Parathyroid adenoma (tissue), 2 donors: Measurements from ENCODE around the gene SORCS3.

Experiments used
- H2AFZ ChIP-seq: fragments of 300-600 bp; sonication (generic); one replicate; pipeline ENCODE4 v1.7.0; 2017; ENCODE audit warnings: antibody characterized with exemption, mild to moderate bottlenecking
- H3K27ac ChIP-seq: fragments of 300-600 bp; sonication (generic); one replicate; pipeline ENCODE4 v1.7.0; 2017
- H3K27me3 ChIP-seq: fragments of 300-600 bp; sonication (generic); one replicate; pipeline ENCODE4 v1.7.0; 2017; ENCODE audit warnings: low read length; ENCODE audit not compliant: control insufficient read depth, insufficient read depth
- H3K36me3 ChIP-seq: fragments of 300-600 bp; sonication (generic); one replicate; pipeline ENCODE4 v1.7.0; 2017; ENCODE audit warnings: low read length; ENCODE audit not compliant: control insufficient read depth, insufficient read depth
- H3K4me1 ChIP-seq: fragments of 300-600 bp; sonication (generic); one replicate; pipeline ENCODE4 v1.7.0; 2017; ENCODE audit warnings: control low read depth
- H3K4me2 ChIP-seq: fragments of 300-600 bp; sonication (generic); one replicate; pipeline ENCODE4 v1.7.0; 2017; ENCODE audit warnings: low read length
- H3K4me3 ChIP-seq: fragments of 300-600 bp; sonication (generic); one replicate; pipeline ENCODE4 v1.7.0; 2017; ENCODE audit warnings: low read depth, low read length
- H3K79me2 ChIP-seq: fragments of 300-600 bp; sonication (generic); one replicate; pipeline ENCODE4 v1.7.0; 2017; ENCODE audit warnings: control low read depth
- H3K9ac ChIP-seq: fragments of 300-600 bp; sonication (generic); one replicate; pipeline ENCODE4 v1.7.0; 2017; ENCODE audit warnings: mild to moderate bottlenecking
- H3K9me3 ChIP-seq: fragments of 300-600 bp; sonication (generic); one replicate; pipeline ENCODE4 v1.7.0; 2017; ENCODE audit warnings: low read length; ENCODE audit not compliant: control insufficient read depth
- TF ChIP-seq, protein P1 (sequence below): fragments of 300-600 bp; sonication (generic); IDR thresholded peaks from one replicate; pipeline ENCODE4 v1.7.0; 2017; ENCODE audit warnings: antibody characterized with exemption, mild to moderate bottlenecking
- donor health status: primary hyperparathyroidism.

The SORCS3 gene

GRCh38 chr10:105206616-105207015, 565.5 kb downstream of the SORCS3 start:
- no peak overlapping the region for H3K4me2 ChIP-seq
- H3K9ac ChIP-seq, result no peak overlapping the region
- no peaks in the 10 kb centered on the region for H3K4me1 ChIP-seq
- no peak overlapping the region for H2AFZ ChIP-seq
- H3K4me3 ChIP-seq, result no peak overlapping the region
- no peak overlapping the region for H3K27ac ChIP-seq
- H3K36me3 ChIP-seq, result no peaks in the 10 kb centered on the region
- no peaks in the 10 kb centered on the region for H3K79me2 ChIP-seq
- TF ChIP-seq, protein P1, sequence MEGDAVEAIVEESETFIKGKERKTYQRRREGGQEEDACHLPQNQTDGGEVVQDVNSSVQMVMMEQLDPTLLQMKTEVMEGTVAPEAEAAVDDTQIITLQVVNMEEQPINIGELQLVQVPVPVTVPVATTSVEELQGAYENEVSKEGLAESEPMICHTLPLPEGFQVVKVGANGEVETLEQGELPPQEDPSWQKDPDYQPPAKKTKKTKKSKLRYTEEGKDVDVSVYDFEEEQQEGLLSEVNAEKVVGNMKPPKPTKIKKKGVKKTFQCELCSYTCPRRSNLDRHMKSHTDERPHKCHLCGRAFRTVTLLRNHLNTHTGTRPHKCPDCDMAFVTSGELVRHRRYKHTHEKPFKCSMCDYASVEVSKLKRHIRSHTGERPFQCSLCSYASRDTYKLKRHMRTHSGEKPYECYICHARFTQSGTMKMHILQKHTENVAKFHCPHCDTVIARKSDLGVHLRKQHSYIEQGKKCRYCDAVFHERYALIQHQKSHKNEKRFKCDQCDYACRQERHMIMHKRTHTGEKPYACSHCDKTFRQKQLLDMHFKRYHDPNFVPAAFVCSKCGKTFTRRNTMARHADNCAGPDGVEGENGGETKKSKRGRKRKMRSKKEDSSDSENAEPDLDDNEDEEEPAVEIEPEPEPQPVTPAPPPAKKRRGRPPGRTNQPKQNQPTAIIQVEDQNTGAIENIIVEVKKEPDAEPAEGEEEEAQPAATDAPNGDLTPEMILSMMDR, result no peak
- H3K9me3 ChIP-seq, result no peaks in the 10 kb centered on the region
- no peaks in the 10 kb centered on the region for H3K27me3 ChIP-seq

GRCh38 chr10:105207476-105207995, 566.4 kb downstream of the SORCS3 start:
- H3K79me2 ChIP-seq, result no peaks in the 10 kb centered on the region
- H3K4me1 ChIP-seq, result no peaks in the 10 kb centered on the region
- H3K9me3 ChIP-seq, result no peaks in the 10 kb centered on the region
- no peak overlapping the region for H3K9ac ChIP-seq
- H3K4me3 ChIP-seq, result no peak overlapping the region
- H3K27ac ChIP-seq, result no peak overlapping the region
- no peak overlapping the region for H2AFZ ChIP-seq
- H3K36me3 ChIP-seq, result no peaks in the 10 kb centered on the region
- no peaks in the 10 kb centered on the region for H3K27me3 ChIP-seq
- TF ChIP-seq, protein P1, result no peak
- H3K4me2 ChIP-seq, result no peak overlapping the region

DNA sequence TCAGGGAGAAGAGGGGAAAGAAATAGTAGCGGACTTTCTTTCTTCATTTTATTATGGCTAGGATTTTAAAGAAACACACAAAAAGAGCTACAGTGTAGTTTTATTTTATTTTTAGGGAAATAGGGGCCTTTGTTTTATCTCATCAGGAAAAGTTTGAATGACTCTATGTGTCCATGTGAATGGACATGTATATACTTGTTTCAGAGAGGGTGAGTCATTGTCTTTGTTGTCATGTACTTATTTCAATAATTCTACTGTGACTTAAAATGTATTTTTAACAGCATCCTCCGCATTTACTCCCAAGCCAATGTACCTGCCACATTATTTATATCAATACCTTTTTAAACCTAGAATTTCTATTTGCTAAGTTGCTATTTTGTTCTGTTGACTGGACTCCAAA, 569.5 kb downstream of the SORCS3 start:
- TF ChIP-seq, protein P1, result no peak
- no peak overlapping the region for H3K27ac ChIP-seq

DNA sequence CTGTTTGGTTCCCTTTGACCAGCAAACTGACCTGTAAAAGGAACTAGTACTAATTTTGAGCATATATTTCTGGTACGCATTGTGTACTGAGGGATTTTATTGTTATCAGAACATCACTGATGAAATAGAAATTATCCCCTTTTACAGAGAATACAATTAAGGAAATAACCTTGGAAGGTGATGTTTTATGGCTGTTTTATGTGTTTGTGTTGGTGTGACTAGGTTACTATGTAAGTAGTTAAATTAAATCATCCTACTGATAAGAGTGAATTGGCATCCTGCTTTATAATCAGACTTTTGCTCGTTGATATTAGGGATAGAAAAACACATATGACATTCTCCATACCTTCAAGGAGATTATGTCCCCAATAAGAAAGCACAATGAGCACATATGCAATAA, 596.6 kb downstream of the SORCS3 start:
- Histone ChIP-seq H3K9me3 (no peaks in the 10 kb centered on the region), H3K27ac (no peak overlapping the region), H3K79me2 (no peaks in the 10 kb centered on the region), H3K9ac (no peak overlapping the region), H3K36me3 (no peaks in the 10 kb centered on the region), H3K4me1 (no peaks in the 10 kb centered on the region), H3K4me2 (no peak overlapping the region), H2AFZ (no peak overlapping the region), H3K27me3 (no peaks in the 10 kb centered on the region), H3K4me3 (no peak overlapping the region)
- TF ChIP-seq, protein P1, result no peak

More for the DNA sequence above, 569.5 kb downstream of the SORCS3 start:
- no peak overlapping the region for H3K4me3 ChIP-seq
- no peaks in the 10 kb centered on the region for H3K79me2 ChIP-seq
- no peaks in the 10 kb centered on the region for H3K4me1 ChIP-seq
- H2AFZ ChIP-seq, result no peak overlapping the region
- H3K9ac ChIP-seq, result no peak overlapping the region
- H3K4me2 ChIP-seq, result no peak overlapping the region
- H3K27me3 ChIP-seq, result peaks cover 6% of the 10 kb centered on the region
- no peaks in the 10 kb centered on the region for H3K9me3 ChIP-seq
- no peaks in the 10 kb centered on the region for H3K36me3 ChIP-seq
